Neural cell (in vitro differentiated cells): Measurements from ENCODE around the gene GPR27.

Source experiments
- EP300 ChIP-seq: fragments of 450-650 bp; conservative IDR thresholded peaks from 2 replicates; pipeline ENCODE4 v1.6.1; 2014; ENCODE audit warnings: antibody characterized with exemption, mild to moderate bottlenecking, moderate library complexity; ENCODE audit not compliant: poor library complexity, severe bottlenecking
- EZH2 ChIP-seq: fragments of 200-600, 300-800 bp; shearing (Covaris generic), sonication (generic); IDR thresholded peaks from 2 replicates; pipeline ENCODE4 v1.6.1; 2014; ENCODE audit warnings: antibody characterized with exemption, low read length, borderline replicate concordance, mild to moderate bottlenecking; ENCODE audit not compliant: insufficient read depth, poor library complexity, severe bottlenecking
- MXI1 ChIP-seq: fragments of 450-650 bp; conservative IDR thresholded peaks from 2 replicates; pipeline ENCODE4 v1.6.1; 2014; ENCODE audit warnings: antibody characterized with exemption, mild to moderate bottlenecking; ENCODE audit not compliant: poor library complexity, severe bottlenecking
- POLR2AphosphoS5 ChIP-seq: IDR thresholded peaks from 2 replicates; pipeline ENCODE4 v1.6.1; 2012
- RAD21 ChIP-seq: fragments of 450-650 bp; conservative IDR thresholded peaks from 2 replicates; pipeline ENCODE4 v1.6.1; 2014; ENCODE audit warnings: antibody characterized with exemption, mild to moderate bottlenecking, moderate library complexity
- SMC3 ChIP-seq: fragments of 450-650 bp; conservative IDR thresholded peaks from 2 replicates; pipeline ENCODE4 v1.6.1; 2014; ENCODE audit warnings: antibody characterized with exemption, mild to moderate bottlenecking, moderate library complexity; ENCODE audit not compliant: poor library complexity
- TAF1 ChIP-seq: IDR thresholded peaks from 2 replicates; pipeline ENCODE4 v1.6.1; 2012; ENCODE audit warnings: low read depth
- TF ChIP-seq, protein P1 (sequence below): fragments of 450-650 bp; IDR thresholded peaks from 2 replicates; pipeline ENCODE4 v1.5.1; 2014; ENCODE audit warnings: antibody characterized with exemption, mild to moderate bottlenecking, moderate library complexity; ENCODE audit not compliant: poor library complexity, severe bottlenecking
- TF ChIP-seq, protein P2 (sequence below): IDR thresholded peaks from 2 replicates; pipeline ENCODE4 v1.6.1; 2012; ENCODE audit warnings: borderline replicate concordance

DNA sequence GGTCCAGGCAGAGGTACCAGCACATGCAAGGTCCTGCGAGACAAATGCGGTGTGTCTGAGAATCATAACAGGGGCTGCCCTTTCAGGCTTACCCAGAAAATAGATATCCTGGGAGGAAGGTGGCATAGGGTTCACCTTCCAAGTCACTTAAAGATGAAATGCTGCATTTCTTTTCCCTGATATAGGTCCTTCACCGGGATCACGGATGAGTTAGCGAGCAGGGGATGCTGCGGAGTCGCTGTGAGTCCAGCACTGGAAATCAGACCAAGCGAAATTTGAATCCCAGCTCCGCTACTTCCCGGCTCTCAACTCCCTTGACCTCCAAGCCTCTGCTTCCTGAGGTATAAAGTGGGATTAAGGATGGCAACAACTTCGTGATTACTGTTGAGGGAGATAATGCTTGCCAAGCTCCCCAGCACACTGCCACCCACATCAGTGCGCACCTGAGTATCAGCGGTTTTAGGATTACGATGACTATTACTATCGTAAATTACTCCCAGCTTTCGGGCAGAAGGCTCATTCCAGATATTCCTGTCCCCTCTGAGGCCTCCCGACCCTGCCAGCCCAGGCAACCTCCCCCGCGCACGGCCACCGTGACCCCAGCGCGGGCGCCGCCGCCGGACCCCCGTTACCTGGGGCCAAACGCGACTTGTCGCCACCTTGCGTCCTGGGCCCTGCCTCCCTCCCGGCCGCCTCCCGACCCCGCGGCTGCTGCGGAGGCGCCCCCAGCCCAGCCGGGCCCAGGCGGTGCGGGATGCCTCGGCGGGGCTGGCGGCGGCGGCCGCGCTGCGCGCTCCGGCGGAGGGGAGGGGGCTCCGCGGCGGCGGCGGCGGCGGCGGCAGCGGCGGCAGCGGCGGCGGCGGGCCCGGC lies 589 bp upstream of the GPR27 start:
- TF ChIP-seq, protein P1, sequence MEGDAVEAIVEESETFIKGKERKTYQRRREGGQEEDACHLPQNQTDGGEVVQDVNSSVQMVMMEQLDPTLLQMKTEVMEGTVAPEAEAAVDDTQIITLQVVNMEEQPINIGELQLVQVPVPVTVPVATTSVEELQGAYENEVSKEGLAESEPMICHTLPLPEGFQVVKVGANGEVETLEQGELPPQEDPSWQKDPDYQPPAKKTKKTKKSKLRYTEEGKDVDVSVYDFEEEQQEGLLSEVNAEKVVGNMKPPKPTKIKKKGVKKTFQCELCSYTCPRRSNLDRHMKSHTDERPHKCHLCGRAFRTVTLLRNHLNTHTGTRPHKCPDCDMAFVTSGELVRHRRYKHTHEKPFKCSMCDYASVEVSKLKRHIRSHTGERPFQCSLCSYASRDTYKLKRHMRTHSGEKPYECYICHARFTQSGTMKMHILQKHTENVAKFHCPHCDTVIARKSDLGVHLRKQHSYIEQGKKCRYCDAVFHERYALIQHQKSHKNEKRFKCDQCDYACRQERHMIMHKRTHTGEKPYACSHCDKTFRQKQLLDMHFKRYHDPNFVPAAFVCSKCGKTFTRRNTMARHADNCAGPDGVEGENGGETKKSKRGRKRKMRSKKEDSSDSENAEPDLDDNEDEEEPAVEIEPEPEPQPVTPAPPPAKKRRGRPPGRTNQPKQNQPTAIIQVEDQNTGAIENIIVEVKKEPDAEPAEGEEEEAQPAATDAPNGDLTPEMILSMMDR: peak; percentile 29
- TF ChIP-seq POLR2AphosphoS5: no peak
- TF ChIP-seq, protein P2, sequence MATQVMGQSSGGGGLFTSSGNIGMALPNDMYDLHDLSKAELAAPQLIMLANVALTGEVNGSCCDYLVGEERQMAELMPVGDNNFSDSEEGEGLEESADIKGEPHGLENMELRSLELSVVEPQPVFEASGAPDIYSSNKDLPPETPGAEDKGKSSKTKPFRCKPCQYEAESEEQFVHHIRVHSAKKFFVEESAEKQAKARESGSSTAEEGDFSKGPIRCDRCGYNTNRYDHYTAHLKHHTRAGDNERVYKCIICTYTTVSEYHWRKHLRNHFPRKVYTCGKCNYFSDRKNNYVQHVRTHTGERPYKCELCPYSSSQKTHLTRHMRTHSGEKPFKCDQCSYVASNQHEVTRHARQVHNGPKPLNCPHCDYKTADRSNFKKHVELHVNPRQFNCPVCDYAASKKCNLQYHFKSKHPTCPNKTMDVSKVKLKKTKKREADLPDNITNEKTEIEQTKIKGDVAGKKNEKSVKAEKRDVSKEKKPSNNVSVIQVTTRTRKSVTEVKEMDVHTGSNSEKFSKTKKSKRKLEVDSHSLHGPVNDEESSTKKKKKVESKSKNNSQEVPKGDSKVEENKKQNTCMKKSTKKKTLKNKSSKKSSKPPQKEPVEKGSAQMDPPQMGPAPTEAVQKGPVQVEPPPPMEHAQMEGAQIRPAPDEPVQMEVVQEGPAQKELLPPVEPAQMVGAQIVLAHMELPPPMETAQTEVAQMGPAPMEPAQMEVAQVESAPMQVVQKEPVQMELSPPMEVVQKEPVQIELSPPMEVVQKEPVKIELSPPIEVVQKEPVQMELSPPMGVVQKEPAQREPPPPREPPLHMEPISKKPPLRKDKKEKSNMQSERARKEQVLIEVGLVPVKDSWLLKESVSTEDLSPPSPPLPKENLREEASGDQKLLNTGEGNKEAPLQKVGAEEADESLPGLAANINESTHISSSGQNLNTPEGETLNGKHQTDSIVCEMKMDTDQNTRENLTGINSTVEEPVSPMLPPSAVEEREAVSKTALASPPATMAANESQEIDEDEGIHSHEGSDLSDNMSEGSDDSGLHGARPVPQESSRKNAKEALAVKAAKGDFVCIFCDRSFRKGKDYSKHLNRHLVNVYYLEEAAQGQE: no peak
- no peak for TF ChIP-seq EZH2
- peak; percentile 30 for TF ChIP-seq SMC3
- no peak for TF ChIP-seq EP300
- no peak for TF ChIP-seq TAF1
- no peak for TF ChIP-seq MXI1
- no peak for TF ChIP-seq RAD21
